DMS153 treated with DMSO at 0.1 percent for 48 hours (cell line): ENCODE results near the gene BANF2.

Experiments used
- DNase-seq: peaks from one replicate; lab custom pipeline; 2025; ENCODE audit not compliant: unreplicated experiment; lab: John Stamatoyannopoulos, UW

BANF2 gene

GRCh38 chr20:17708675-17709360 is 9.1 kb downstream of the BANF2 start:
- no peak for DNase-seq

- no peak for DNase-seq
These were observed 9.9 kb downstream of the BANF2 start for GRCh38 chr20:17709361-17710293.

GRCh38 chr20:17710379-17711266 is 10.9 kb downstream of the BANF2 start:
- DNase-seq, result no peak

- no peak for DNase-seq
These were observed 11.5 kb downstream of the BANF2 start for GRCh38 chr20:17711267-17711627.

GRCh38 chr20:17712201-17712600 is 12.4 kb downstream of the BANF2 start:
- DNase-seq, result no peak

GRCh38 chr20:17712708-17713107 is 12.9 kb downstream of the BANF2 start:
- DNase-seq, result no peak

- no peak for DNase-seq
These were observed 14.8 kb downstream of the BANF2 start for GRCh38 chr20:17714597-17714996.

GRCh38 chr20:17715075-17715474 is 15.3 kb downstream of the BANF2 start:
- no peak for DNase-seq

GRCh38 chr20:17716331-17716730 is 16.6 kb downstream of the BANF2 start:
- DNase-seq, result no peak

GRCh38 chr20:17720755-17721154 is 21.0 kb downstream of the BANF2 start:
- no peak for DNase-seq

GRCh38 chr20:17721802-17722486 is 22.2 kb downstream of the BANF2 start:
- DNase-seq, result no peak

GRCh38 chr20:17722493-17723300 is 22.9 kb downstream of the BANF2 start:
- no peak for DNase-seq

GRCh38 chr20:17723301-17723691 is 23.5 kb downstream of the BANF2 start:
- no peak for DNase-seq

- DNase-seq, result peak; percentile 86
These were observed 25.5 kb downstream of the BANF2 start for GRCh38 chr20:17725094-17725835.

GRCh38 chr20:17726902-17727301 is 27.1 kb downstream of the BANF2 start:
- DNase-seq, result no peak

- no peak for DNase-seq
These were observed 27.6 kb downstream of the BANF2 start for GRCh38 chr20:17727351-17727750.

- no peak for DNase-seq
These were observed 28.3 kb downstream of the BANF2 start for GRCh38 chr20:17728074-17728473.

- DNase-seq, result no peak
These were observed 30.3 kb downstream of the BANF2 start for GRCh38 chr20:17730071-17730470.

GRCh38 chr20:17731233-17731632 is 31.5 kb downstream of the BANF2 start:
- no peak for DNase-seq
